ENCODE results near the gene TNFRSF1B. TPM values are rescaled to one million over a fixed set of nuclear protein-coding genes. Genes with fewer than 3 reads are reported as not detected.

The TNFRSF1B gene
- total and polyA plus RNA-seq, 2 of the 8 experiments (the other 6 are each of a cell fraction or from before 2014, with no cell fraction given): 1.7 to 2.9 TPM

DNA sequence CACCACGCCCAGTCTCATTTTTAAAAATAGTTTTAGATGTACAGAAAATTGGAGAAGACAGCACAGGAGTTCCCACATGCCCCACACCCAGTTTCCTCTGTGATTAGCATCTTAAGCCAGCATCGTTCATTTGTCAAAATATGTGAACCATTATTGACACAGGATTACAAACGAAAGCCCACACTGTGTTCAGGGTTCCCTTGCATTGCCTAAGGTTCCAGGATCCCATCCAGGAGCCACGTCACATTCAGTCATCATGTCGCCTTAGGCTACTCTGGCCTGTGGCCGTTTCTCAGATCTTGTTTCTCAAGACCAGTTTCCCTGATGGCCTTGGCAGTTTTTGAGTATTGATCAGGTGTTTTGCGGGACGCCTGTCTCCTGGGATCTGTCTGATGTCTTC is 34.7 kb upstream of the TNFRSF1B start:
- H3K23ac ChIP-seq (ENCODE audit: insufficient read length): no peak overlapping the region
- TF ChIP-seq RBBP5 (IDR thresholded peaks at IDR 0.05; ENCODE audit: borderline replicate concordance, low read depth, low read length): no peak
- no peak for TF ChIP-seq JUND (IDR thresholded peaks at IDR 0.05; ENCODE audit: low read length)
- TF ChIP-seq, protein P1, sequence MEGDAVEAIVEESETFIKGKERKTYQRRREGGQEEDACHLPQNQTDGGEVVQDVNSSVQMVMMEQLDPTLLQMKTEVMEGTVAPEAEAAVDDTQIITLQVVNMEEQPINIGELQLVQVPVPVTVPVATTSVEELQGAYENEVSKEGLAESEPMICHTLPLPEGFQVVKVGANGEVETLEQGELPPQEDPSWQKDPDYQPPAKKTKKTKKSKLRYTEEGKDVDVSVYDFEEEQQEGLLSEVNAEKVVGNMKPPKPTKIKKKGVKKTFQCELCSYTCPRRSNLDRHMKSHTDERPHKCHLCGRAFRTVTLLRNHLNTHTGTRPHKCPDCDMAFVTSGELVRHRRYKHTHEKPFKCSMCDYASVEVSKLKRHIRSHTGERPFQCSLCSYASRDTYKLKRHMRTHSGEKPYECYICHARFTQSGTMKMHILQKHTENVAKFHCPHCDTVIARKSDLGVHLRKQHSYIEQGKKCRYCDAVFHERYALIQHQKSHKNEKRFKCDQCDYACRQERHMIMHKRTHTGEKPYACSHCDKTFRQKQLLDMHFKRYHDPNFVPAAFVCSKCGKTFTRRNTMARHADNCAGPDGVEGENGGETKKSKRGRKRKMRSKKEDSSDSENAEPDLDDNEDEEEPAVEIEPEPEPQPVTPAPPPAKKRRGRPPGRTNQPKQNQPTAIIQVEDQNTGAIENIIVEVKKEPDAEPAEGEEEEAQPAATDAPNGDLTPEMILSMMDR (IDR thresholded peaks at IDR 0.05; ENCODE audit: control extremely low read depth in 1 of 3, insufficient read depth in 1 of 3, low read depth in 1 of 3, low read length in 3 of 3): no peak
- TF ChIP-seq POLR2A (IDR thresholded peaks at IDR 0.05; ENCODE audit: control extremely low read depth in 1 of 2, low read depth in 2 of 2, low read length in 2 of 2): no peak
- TF ChIP-seq CEBPB (IDR thresholded peaks at IDR 0.05; ENCODE audit: low read depth, low read length): no peak
- TF ChIP-seq POU5F1 (IDR thresholded peaks at IDR 0.05; ENCODE audit: low read depth, low read length): no peak
- TF ChIP-seq ZNF274 (IDR thresholded peaks at IDR 0.05; ENCODE audit: borderline replicate concordance, extremely low read depth, low read length): no peak
- no peak for TF ChIP-seq SUZ12 (IDR thresholded peaks at IDR 0.05; ENCODE audit: low read length)
- TF ChIP-seq, protein P2, sequence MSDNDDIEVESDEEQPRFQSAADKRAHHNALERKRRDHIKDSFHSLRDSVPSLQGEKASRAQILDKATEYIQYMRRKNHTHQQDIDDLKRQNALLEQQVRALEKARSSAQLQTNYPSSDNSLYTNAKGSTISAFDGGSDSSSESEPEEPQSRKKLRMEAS (IDR thresholded peaks at IDR 0.05): no peak
- no peak for TF ChIP-seq SP1 (IDR thresholded peaks at IDR 0.05; ENCODE audit: low read depth, low read length)
- no peak for TF ChIP-seq CREB1 (IDR thresholded peaks at IDR 0.05)
- TF ChIP-seq SP4 (IDR thresholded peaks at IDR 0.05; ENCODE audit: low read length): no peak

More for the DNA sequence above, 34.7 kb upstream of the TNFRSF1B start:
- H3K4me1 ChIP-seq (replicated peaks in 1 of 4; ENCODE audit: control insufficient read depth in 3 of 4, insufficient read depth in 4 of 4, low read length in 3 of 4): no peaks in the 10 kb centered on the region; a peak in 1 of 7 replicates
- H2BK120ac ChIP-seq (replicated peaks; ENCODE audit: low read depth, low read length): no peak overlapping the region
- CTCF ChIA-PET (ENCODE audit: partially characterized antibody): interaction anchor here (0.9 to 1.0 kb wide), 4 partner anchors 64 to 82 kb away, joined by 3 to 5 read pairs (median 4); no protein-coding TSS in a partner anchor
- H4K5ac ChIP-seq (ENCODE audit: insufficient read length, low read depth, low read length): no peak overlapping the region
- no peaks in the 10 kb centered on the region for H3K79me1 ChIP-seq (ENCODE audit: low read depth, low read length)
- no peak overlapping the region for H2AFZ ChIP-seq (ENCODE audit: low read length)
- no peaks in the 10 kb centered on the region for H3K23me2 ChIP-seq (ENCODE audit: low read depth, low read length)
- H2BK12ac ChIP-seq (ENCODE audit: low read depth, low read length): no peak overlapping the region
- WGBS, 2 experiments (ENCODE audit: extremely low coverage in 1 of 2, insufficient coverage in 1 of 2, insufficient read length in 1 of 2, insufficient replicate concordance in 2 of 2, low coverage in 1 of 2, low lambda C conversion rate in 2 of 2, missing lambda C conversion rate in 1 of 2): 89% methylated on average over 8 of the region's 8 CpGs; no CpG with 5 or more reads in 1 of the 2 experiments
- peaks cover 0 to 2% (median 0%) of the 10 kb centered on the region in 4 experiments; a peak in 1 of 8 replicates for H3K36me3 ChIP-seq (ENCODE audit: control insufficient read depth in 2 of 4, insufficient read depth in 4 of 4, low read length in 3 of 4)
- no peak overlapping the region for H3K18ac ChIP-seq (ENCODE audit: extremely low read depth, low read length)
- H3K4me3 ChIP-seq (ENCODE audit: extremely low read depth in 1 of 4, insufficient read depth in 2 of 4, low read depth in 3 of 4, low read length in 4 of 4): no peak overlapping the region
- no peak overlapping the region for H3K4ac ChIP-seq (replicated peaks; ENCODE audit: insufficient read length, low read depth, low read length)
- POLR2A ChIA-PET (ENCODE audit: partially characterized antibody): no interaction called here
- H3K27ac ChIP-seq (ENCODE audit: low read depth, low read length): no peak overlapping the region
- no peak overlapping the region for H3K56ac ChIP-seq (replicated peaks; ENCODE audit: insufficient read length, low read depth, low read length)
- no peak overlapping the region for H4K91ac ChIP-seq (replicated peaks; ENCODE audit: insufficient read length, low read length)
- no peak overlapping the region for H2BK5ac ChIP-seq (ENCODE audit: low read depth, low read length)
- no peaks in the 10 kb centered on the region for H3K79me2 ChIP-seq (ENCODE audit: control insufficient read depth in 1 of 2, insufficient read depth in 2 of 2, low read length in 2 of 2)
- FAIRE-seq (no peak), DNase-seq (ENCODE audit: low read depth in 1 of 2, low spot score in 2 of 2) (no peak)
- H2AK5ac ChIP-seq (ENCODE audit: low read depth, low read length): no peak overlapping the region
- no peak overlapping the region for H3K9ac ChIP-seq (replicated peaks in 1 of 4; ENCODE audit: extremely low read depth in 1 of 4, low read depth in 3 of 4, low read length in 3 of 4)
- H2BK15ac ChIP-seq (ENCODE audit: low read length): no peak overlapping the region
- H3K14ac ChIP-seq (ENCODE audit: insufficient read length): no peak overlapping the region
- H3K27me3 ChIP-seq (replicated peaks in 1 of 4; ENCODE audit: control insufficient read depth in 3 of 4, extremely low read depth in 1 of 4, insufficient read depth in 3 of 4, low read length in 3 of 4): no peaks in the 10 kb centered on the region
- no peaks in the 10 kb centered on the region for H3K9me3 ChIP-seq (ENCODE audit: insufficient read depth in 2 of 2, low read depth in 1 of 2, low read length in 1 of 2)
- H2BK20ac ChIP-seq (ENCODE audit: low read length): no peak overlapping the region
- H4K8ac ChIP-seq (ENCODE audit: extremely low read depth, insufficient read depth, low read length): no peak overlapping the region
- no peak overlapping the region for H3K4me2 ChIP-seq (ENCODE audit: insufficient read depth in 1 of 2, low read depth in 2 of 2, low read length in 2 of 2)
- H4K20me1 ChIP-seq (replicated peaks in 1 of 2; ENCODE audit: control insufficient read depth in 1 of 2, insufficient read depth in 2 of 2, low read length in 2 of 2): peaks cover 0 to 2% of the 10 kb centered on the region in 2 experiments

Measured in H1 (cell line).